HG03060 (cell line): ENCODE data around the gene FAR2.
"Not testable (repeated sequence)": the region's sequence is repeated elsewhere in the genome, so short reads cannot be mapped to it uniquely, and the experiment has no call there.

ENCODE experiments used
- ATAC-seq: cut with Tn5 transposase; IDR thresholded peaks from one replicate; pipeline ENCODE4 v1.9.1; 2021; ENCODE audit warnings: low read depth, moderate number of reproducible peaks; ENCODE audit not compliant: unreplicated experiment

FAR2 gene

GRCh38 chr12:29270446-29270845 lies 121.4 kb downstream of the FAR2 start:
- no peak for ATAC-seq

DNA sequence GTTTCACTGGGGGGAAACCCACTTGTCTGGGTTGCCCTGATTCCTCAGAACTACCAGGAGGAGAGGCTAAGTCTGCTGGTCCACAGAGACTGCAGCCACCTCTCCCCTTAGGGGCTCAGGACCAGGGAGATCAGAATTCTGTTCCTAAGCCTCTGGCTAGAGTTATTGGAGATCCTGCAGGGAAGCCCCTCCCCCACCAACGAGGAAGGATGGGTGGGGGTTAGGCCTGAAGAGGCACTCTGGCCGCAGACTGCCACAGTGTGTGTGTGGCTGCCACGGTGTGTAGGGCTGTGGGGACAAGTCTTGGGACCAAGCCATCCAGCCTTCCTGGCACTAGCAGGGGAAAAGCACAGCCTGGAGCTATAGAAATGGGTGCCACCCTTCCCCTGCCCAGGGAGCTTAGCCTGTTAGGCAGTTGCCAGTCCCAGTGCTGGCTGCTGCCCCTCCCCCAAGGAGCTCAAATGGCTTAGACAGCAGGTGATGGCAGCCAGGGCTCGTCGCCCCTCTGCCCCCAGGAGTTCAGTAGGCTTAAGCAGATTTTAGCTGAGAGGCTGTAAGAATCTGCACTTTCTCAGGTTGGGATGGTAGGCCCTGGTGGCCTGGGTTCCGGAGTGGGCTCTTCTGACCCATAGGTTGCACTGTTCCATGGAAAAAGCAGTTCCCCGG lies 124.2 kb downstream of the FAR2 start:
- ATAC-seq = no peak

GRCh38 chr12:29275834-29276233 lies 126.8 kb downstream of the FAR2 start:
- no peak for ATAC-seq

DNA sequence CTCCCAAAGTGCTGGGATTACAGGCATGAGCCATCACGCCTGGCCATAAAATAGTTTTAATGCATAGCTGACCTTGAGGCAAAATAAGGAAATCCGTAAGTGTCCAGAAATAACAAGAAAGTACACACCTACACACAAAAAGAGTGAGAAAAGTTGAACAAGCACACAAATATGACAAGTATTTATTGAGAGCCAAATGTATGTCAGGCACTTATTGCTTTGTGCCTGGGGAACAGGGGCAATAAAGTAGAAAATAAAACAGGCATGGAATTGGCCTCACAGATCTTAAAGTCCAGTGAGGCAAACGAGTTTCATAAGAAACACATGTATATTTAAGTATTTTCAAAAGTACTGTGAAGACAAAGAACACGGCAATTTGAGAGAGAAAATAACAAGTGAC lies 128.2 kb downstream of the FAR2 start:
- ATAC-seq = no peak

GRCh38 chr12:29278673-29279420 lies 129.8 kb downstream of the FAR2 start:
- ATAC-seq = no peak

DNA sequence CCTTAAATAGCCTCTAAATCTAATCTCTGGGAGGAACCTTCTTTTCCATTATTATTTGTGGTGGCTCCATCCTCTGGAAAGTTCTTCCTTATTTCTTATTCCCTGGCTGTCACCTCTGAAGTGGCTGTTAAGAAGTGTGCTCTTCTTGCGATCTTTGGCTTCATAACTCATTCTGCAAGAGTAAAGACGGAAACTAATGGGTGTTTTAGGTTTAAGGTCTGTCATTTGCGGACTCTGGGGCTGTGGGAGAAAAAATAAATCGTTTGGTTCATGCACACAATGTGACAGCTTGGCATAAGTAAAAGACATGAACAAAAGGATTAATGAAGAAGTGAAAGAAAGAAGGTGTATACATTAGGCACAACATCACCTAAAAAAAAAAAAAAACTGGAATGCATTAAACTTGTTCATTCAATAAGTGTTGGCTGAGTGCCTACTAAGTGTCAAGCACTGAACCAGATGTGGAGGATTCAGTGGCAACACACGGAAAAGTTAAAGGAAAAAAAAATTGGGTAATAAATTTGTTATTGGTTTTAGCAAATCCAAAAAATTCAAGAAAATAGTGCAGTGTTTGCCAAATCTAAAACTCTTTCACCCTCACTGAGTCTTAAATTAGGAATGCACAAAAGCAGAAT lies 132.4 kb downstream of the FAR2 start:
- ATAC-seq = no peak

GRCh38 chr12:29282031-29282816 lies 133.1 kb downstream of the FAR2 start:
- ATAC-seq = no peak

DNA sequence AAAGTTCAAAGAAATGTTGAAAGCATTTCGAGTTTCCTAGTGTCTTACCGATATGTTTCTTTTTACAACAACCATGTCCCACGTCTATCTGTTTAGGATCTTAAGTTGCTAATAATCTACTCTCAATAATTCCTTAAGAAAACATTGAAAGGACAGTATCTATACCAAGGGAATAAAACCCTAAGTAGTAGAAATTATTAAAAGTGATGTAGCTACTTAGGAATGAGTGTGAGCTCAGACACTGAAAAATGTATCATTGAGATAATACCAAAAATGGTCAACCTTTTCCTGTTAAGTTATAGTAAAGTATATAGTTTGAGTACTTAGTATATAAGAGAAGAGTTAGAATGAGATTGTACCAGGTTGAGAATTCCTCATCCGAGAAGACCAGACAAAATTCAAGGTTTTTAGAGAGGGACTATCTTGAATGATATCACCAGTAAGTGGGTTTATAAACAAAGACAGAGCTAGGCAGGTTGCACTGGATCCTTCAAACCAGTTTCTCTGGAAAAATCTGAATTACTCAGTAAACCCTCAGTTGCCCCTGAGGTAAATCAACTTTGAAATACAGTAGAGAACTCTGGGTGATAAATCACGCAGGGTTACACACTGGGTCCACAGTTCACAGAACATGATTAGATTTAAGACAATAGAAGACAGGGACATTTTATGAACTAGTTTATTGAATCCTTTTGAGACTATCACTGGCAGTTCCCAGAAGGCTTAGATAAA lies 135.1 kb downstream of the FAR2 start:
- no peak for ATAC-seq

GRCh38 chr12:29286081-29286790 lies 137.2 kb downstream of the FAR2 start:
- ATAC-seq = no peak

DNA sequence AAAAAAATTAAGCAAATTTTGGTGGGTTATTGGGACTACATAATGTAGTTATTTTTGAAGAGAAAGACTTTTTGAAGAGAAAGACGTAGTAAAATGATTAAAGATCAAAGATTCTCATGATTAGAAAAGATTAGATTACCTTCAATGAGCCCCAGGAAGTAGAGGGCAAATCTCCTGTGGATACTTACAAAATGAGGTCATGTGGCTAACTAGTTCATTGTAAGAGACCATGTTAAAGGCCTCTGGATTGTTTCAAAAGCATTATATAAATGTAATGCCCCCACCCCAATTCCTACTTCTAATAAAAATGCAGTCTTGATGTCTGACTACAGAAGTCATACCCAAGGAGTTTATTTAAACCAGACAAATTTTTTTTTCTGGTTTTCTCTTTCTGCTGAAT lies 138.5 kb downstream of the FAR2 start:
- ATAC-seq = no peak

GRCh38 chr12:29288031-29288430 lies 139.0 kb downstream of the FAR2 start:
- no peak for ATAC-seq

GRCh38 chr12:29290475-29290874 lies 141.4 kb downstream of the FAR2 start:
- not testable (repeated sequence) for ATAC-seq

- ATAC-seq = no peak
Measured at GRCh38 chr12:29291226-29291625, 142.1 kb downstream of the FAR2 start.

GRCh38 chr12:29299633-29300032 lies 150.6 kb downstream of the FAR2 start:
- ATAC-seq = no peak

DNA sequence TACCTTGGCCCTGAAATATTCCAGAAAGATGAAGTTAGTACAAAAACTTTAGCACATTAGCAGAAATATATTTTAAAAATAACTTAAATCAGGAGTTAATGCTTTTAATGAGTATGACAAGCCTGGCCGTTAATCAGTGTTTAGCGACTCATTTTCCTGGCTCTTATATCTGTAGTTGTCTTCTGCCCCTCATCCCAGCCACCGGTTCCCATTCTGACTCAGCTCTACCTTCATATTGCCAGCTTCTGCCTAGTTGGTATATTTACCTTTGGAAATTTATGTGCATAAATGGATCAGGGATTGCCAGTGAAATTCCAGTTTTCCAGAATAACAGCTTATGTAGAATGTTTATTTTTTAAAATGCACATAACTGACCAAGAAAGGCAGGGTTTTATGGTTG lies 152.0 kb downstream of the FAR2 start:
- ATAC-seq = no peak

DNA sequence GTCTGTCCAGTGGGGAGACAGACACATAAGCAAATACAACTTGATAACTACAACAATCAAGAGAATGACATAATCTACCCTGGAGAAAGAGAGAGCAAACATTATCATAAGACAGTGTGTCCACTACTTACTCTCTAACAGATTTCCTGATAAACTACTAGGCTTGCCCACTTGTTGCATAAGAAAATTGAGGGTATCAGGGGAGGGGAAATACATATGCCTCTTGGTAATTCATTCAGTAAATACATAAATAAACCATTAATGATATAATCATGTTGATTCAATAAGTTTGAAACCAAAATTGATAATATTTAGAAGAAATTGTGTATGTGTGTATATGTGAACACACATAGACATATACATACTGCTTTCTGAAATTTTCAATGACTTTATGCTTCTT lies 155.3 kb downstream of the FAR2 start:
- ATAC-seq = no peak

DNA sequence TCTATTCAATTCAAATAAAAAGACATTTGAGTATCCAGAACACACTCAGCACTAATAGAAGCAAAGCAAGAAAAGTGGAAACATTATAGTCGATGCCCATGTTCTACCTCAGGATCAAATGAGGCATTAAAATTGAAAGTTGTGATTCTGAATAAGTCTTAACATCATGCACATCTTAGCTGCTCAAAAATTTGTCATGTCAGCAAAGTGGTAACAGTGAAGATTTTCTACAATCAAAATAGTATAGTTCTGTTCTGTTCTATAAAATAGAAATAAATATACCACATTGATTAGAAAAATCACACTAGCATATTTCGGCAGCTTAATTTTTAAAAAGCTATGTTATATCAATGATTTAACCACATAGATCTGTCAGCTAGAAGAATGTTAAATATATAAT lies 157.2 kb downstream of the FAR2 start:
- ATAC-seq = no peak

DNA sequence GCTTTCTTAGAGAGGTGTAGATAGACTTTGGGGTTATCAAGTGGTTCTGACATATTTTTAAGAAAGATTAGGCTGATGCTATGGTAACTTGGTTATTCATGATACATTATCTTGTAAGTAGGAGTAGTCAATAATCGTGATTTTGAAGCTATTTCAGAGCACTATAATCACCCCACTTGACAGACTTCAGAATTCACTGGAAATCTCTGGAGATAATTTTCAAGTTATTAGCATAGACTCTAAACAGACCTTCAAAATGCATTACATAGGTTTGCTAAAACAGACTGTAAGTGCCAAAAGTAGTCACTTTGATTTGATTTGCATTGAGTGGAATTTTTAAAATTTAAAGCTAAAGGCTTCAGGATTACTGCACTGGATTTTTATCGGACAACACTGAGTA lies 157.6 kb downstream of the FAR2 start:
- ATAC-seq = no peak

DNA sequence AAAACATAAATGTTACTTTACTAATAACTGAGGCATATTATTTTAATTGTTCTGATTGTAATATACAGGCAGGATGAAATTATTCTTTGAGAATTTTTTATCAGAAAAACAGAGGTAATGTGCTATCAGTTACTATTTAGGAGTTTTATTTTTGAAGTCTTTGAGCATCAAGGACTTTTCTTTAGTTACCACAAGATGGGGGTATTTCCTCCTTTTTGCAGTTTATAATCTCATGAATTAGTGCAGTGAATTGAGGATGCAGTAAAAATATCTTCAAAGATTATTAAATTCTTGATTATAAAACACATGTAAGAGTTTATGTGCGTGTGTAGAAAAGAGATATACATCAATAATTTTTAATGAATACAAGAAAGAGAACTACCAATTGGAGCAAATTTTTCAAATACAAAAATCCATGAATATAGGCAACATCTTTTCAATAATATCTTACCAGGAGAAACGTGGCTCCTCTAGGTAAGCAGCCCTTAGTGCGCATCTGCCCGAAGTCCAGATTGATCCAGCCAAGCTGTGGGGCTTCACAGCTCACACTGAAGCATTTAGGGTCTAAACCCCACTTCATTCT lies 160.3 kb downstream of the FAR2 start:
- ATAC-seq = no peak
